ENCODE data around the gene MX2. TPM values are rescaled to one million over a fixed set of nuclear protein-coding genes. Genes with fewer than 3 reads are reported as not detected.
A peak's percentile ranks its signal among the peaks of the same experiment; 100 is the strongest.

Gene MX2
- total and polyA plus RNA-seq, 10 of the 15 experiments (the other 5 are each of a cell fraction or from before 2014, with no cell fraction given): 10.5 to 167 (median 46.1) TPM

DNA sequence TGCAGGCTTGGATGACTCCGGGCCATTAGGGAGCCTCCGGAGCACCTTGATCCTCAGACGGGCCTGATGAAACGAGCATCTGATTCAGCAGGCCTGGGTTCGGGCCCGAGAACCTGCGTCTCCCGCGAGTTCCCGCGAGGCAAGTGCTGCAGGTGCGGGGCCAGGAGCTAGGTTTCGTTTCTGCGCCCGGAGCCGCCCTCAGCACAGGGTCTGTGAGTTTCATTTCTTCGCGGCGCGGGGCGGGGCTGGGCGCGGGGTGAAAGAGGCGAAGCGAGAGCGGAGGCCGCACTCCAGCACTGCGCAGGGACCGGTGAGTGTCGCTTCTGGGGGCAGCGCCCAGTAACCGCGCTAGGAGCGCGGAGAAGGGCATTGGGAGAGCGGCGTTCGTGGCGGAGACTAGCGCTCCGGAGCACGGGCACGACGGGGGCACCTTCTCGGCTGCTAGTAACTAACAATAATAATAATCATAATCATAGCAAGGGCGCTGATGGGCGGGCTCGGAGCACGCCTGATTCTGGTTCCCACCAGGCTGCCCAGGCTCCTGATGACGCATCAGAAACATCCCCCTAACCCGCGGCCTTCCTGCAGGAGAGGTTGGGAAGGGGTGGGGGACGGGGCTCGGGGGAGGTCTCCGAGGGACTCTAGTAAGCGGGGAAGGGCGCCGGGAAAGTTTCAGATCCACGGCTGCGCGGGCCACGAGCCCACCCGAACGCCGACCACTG lies 64.3 kb downstream of the MX2 start, which contains the start of gene MX1 (continued):
- TF ChIP-seq, protein P1, sequence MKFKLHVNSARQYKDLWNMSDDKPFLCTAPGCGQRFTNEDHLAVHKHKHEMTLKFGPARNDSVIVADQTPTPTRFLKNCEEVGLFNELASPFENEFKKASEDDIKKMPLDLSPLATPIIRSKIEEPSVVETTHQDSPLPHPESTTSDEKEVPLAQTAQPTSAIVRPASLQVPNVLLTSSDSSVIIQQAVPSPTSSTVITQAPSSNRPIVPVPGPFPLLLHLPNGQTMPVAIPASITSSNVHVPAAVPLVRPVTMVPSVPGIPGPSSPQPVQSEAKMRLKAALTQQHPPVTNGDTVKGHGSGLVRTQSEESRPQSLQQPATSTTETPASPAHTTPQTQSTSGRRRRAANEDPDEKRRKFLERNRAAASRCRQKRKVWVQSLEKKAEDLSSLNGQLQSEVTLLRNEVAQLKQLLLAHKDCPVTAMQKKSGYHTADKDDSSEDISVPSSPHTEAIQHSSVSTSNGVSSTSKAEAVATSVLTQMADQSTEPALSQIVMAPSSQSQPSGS (IDR thresholded peaks at IDR 0.05; ENCODE audit: low read length): no peak
- TF ChIP-seq RELA (IDR thresholded peaks at IDR 0.05; ENCODE audit: borderline replicate concordance, partially characterized antibody) (no peak), ZNF384 (IDR thresholded peaks at IDR 0.05; ENCODE audit: borderline replicate concordance, low read depth, low read length) (no peak), ZNF274 (IDR thresholded peaks at IDR 0.05; ENCODE audit: insufficient read depth, insufficient read length) (no peak), BHLHE40 (IDR thresholded peaks at IDR 0.05; ENCODE audit: borderline replicate concordance in 1 of 2, low read depth in 2 of 2, low read length in 1 of 2) (peak; percentile 38 to 81; a peak in 3 of 4 replicates)

DNA sequence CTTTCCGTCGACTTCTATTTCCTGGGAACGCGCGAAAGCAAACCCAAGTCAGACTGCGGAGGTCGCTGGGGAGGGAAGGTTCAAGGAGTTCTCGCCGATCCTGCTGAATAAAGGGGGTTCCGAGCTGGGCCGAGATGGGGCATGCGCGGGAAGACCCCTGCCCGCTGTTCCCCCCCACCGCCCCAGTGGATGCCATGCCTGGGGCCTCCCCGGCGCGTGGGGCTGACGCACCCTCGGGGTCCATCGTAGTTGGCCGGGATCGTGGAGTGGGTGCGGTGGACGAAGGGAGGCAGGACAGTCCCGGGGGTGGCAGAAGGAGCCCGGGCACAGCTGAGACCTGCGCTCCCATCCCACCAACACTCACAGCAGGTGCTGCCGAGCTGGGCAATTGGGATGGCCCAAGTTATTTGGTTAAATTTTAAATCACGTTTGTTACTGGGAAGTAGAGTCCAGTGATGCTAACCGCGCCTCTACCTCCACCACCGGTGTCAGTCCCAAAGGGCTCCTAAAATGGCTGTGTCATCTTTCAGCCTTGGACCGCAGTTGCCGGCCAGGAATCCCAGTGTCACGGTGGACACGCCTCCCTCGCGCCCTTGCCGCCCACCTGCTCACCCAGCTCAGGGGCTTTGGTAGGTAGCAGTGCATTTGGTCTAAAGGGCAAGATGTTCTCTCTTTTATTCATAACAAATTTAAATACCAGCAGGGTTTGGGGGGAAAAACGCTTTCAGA lies 65.0 kb downstream of the MX2 start:
- Histone ChIP-seq H3K9ac (ENCODE audit: control insufficient read depth, insufficient read depth, low read length) (peak overlapping the region; percentile 100), H3K27me3 (replicated peaks in 1 of 2; ENCODE audit: control insufficient read depth in 2 of 2, insufficient read depth in 2 of 2, low read length in 1 of 2) (no peaks in the 10 kb centered on the region), H3K36me3 (ENCODE audit: control insufficient read depth in 2 of 2, insufficient read depth in 2 of 2, low read length in 1 of 2) (peaks cover 0 to 36% of the 10 kb centered on the region in 2 experiments; a peak in 2 of 4 replicates), H3K4me3 (peak overlapping the region; percentile 93), H3K9me3 (replicated peaks; ENCODE audit: control insufficient read depth, insufficient read depth, low read length) (no peaks in the 10 kb centered on the region; the same call in 2 of the 3 replicates), H4K20me1 (ENCODE audit: control insufficient read depth, insufficient read depth) (peaks cover 9% of the 10 kb centered on the region), H3K4me1 (ENCODE audit: control insufficient read depth, insufficient read depth, low read length) (peaks cover 51% of the 10 kb centered on the region), H3K27ac (ENCODE audit: control insufficient read depth, insufficient read depth) (peak overlapping the region; percentile 100), H3K79me2 (ENCODE audit: control insufficient read depth, insufficient read depth, low read length) (peaks cover 69% of the 10 kb centered on the region), H3K4me2 (ENCODE audit: control insufficient read depth, insufficient read depth) (peak overlapping the region; percentile 90), H2AFZ (ENCODE audit: control insufficient read depth, low read depth, low read length) (no peak overlapping the region)
- FAIRE-seq (no peak), DNase-seq (ENCODE audit: low read depth, low spot score) (no peak), ATAC-seq (peak; percentile 37)
- BruUV-seq (replicated peaks): no TSS peak
- in situ Hi-C loops (cut with MboI): no loop called here
- POLR2A ChIA-PET: interaction anchor here (0.6 to 7.8 kb wide), 6 partner anchors 9 to 101 kb away, joined by 3 to 80 read pairs (median 8); no protein-coding TSS in a partner anchor
- 14% methylated on average over 41 of the region's 41 CpGs for WGBS (ENCODE audit: insufficient coverage, insufficient replicate concordance, low lambda C conversion rate, missing lambda C conversion rate)
- SMC1A ChIA-PET (ENCODE audit: uncharacterized antibody, unreplicated experiment): interaction anchor here (0.6 to 5.6 kb wide), 7 partner anchors 15 to 436 kb away, joined by 3 to 47 read pairs (median 4); partner anchors contain the start of gene MX2
- RAD21 ChIA-PET (ENCODE audit: unreplicated experiment): interaction anchor here (1.6 to 1.8 kb wide), 3 partner anchors 16 to 144 kb away, joined by 4 to 7 read pairs (median 6); no protein-coding TSS in a partner anchor
- CTCF ChIA-PET: interaction anchor here (1.4 to 5.8 kb wide), 6 partner anchors 14 to 144 kb away, joined by 3 to 45 read pairs (median 10); no protein-coding TSS in a partner anchor
- intact Hi-C loops (cut with micrococcal nuclease; ENCODE audit: unreplicated experiment): loop anchor here (1.0 kb wide), 1 partner anchor 59 kb away; no protein-coding TSS in a partner anchor
- TF ChIP-seq, protein P2, sequence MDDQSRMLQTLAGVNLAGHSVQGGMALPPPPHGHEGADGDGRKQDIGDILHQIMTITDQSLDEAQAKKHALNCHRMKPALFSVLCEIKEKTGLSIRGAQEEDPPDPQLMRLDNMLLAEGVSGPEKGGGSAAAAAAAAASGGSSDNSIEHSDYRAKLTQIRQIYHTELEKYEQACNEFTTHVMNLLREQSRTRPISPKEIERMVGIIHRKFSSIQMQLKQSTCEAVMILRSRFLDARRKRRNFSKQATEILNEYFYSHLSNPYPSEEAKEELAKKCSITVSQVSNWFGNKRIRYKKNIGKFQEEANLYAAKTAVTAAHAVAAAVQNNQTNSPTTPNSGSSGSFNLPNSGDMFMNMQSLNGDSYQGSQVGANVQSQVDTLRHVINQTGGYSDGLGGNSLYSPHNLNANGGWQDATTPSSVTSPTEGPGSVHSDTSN (IDR thresholded peaks at IDR 0.05; ENCODE audit: insufficient replicate concordance, low read depth, low read length): no peak
- TF ChIP-seq, protein P3, sequence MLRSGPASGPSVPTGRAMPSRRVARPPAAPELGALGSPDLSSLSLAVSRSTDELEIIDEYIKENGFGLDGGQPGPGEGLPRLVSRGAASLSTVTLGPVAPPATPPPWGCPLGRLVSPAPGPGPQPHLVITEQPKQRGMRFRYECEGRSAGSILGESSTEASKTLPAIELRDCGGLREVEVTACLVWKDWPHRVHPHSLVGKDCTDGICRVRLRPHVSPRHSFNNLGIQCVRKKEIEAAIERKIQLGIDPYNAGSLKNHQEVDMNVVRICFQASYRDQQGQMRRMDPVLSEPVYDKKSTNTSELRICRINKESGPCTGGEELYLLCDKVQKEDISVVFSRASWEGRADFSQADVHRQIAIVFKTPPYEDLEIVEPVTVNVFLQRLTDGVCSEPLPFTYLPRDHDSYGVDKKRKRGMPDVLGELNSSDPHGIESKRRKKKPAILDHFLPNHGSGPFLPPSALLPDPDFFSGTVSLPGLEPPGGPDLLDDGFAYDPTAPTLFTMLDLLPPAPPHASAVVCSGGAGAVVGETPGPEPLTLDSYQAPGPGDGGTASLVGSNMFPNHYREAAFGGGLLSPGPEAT (IDR thresholded peaks at IDR 0.05; ENCODE audit: low read depth): no peak
- TF ChIP-seq YY1 (IDR thresholded peaks at IDR 0.05; ENCODE audit: low read depth, low read length) (peak; percentile 79; the same call in 1 of the 2 replicates), IKZF1 (conservative IDR thresholded peaks at IDR 0.05) (peak; percentile 18; the same call in 1 of the 2 replicates), TAF1 (IDR thresholded peaks at IDR 0.05; ENCODE audit: borderline replicate concordance, low read depth, low read length) (peak; percentile 42; the same call in 1 of the 2 replicates), RAD51 (IDR thresholded peaks at IDR 0.05) (no peak), RAD21 (IDR thresholded peaks at IDR 0.05; ENCODE audit: insufficient read depth, low read depth, low read length) (no peak), SREBF1 (IDR thresholded peaks at IDR 0.05; ENCODE audit: low read length) (no peak)

Measured in GM12878 (cell line).